NCI-H2029 treated with DMSO at 0.1 percent for 48 hours (cell line): ENCODE results near the gene ARHGAP44.
"Not testable (repeated sequence)": the region's sequence is repeated elsewhere in the genome, so short reads cannot be mapped to it uniquely, and the experiment has no call there.

Experiments
- DNase-seq: peaks from one replicate; lab custom pipeline; 2025; lab: John Stamatoyannopoulos, UW

The ARHGAP44 gene

GRCh38 chr17:12821376-12821940 is 32.2 kb downstream of the ARHGAP44 start:
- DNase-seq = no peak

GRCh38 chr17:12826431-12826830 is 37.1 kb downstream of the ARHGAP44 start:
- DNase-seq = no peak

GRCh38 chr17:12830777-12831247 is 41.5 kb downstream of the ARHGAP44 start:
- no peak for DNase-seq

GRCh38 chr17:12831839-12832238 is 42.5 kb downstream of the ARHGAP44 start:
- no peak for DNase-seq

- no peak for DNase-seq
Observed at GRCh38 chr17:12839042-12839441, 49.7 kb downstream of the ARHGAP44 start.

- DNase-seq = no peak
Observed at GRCh38 chr17:12842936-12843335, 53.6 kb downstream of the ARHGAP44 start.

GRCh38 chr17:12850996-12851395 is 61.7 kb downstream of the ARHGAP44 start:
- DNase-seq = no peak

- no peak for DNase-seq
Observed at GRCh38 chr17:12851901-12852435, 62.7 kb downstream of the ARHGAP44 start.

GRCh38 chr17:12853921-12854320 is 64.6 kb downstream of the ARHGAP44 start:
- no peak for DNase-seq

GRCh38 chr17:12856416-12856815 is 67.1 kb downstream of the ARHGAP44 start:
- DNase-seq = no peak

GRCh38 chr17:12857592-12857991 is 68.3 kb downstream of the ARHGAP44 start:
- DNase-seq = no peak

- no peak for DNase-seq
Observed at GRCh38 chr17:12859520-12859919, 70.2 kb downstream of the ARHGAP44 start.

- DNase-seq = no peak
Observed at GRCh38 chr17:12865769-12866168, 76.5 kb downstream of the ARHGAP44 start.

- no peak for DNase-seq
Observed at GRCh38 chr17:12866244-12866643, 76.9 kb downstream of the ARHGAP44 start.

GRCh38 chr17:12867726-12868125 is 78.4 kb downstream of the ARHGAP44 start:
- DNase-seq = no peak

GRCh38 chr17:12873415-12874125 is 84.3 kb downstream of the ARHGAP44 start:
- DNase-seq = not testable (repeated sequence)

GRCh38 chr17:12877953-12878669 is 88.8 kb downstream of the ARHGAP44 start:
- DNase-seq = no peak

GRCh38 chr17:12879096-12879495 is 89.8 kb downstream of the ARHGAP44 start:
- DNase-seq = not testable (repeated sequence)

GRCh38 chr17:12883472-12883871 is 94.2 kb downstream of the ARHGAP44 start:
- DNase-seq = no peak

- no peak for DNase-seq
Observed at GRCh38 chr17:12887088-12887487, 97.8 kb downstream of the ARHGAP44 start.

GRCh38 chr17:12896180-12896785 is 107.0 kb downstream of the ARHGAP44 start:
- no peak for DNase-seq

GRCh38 chr17:12898110-12898509 is 108.8 kb downstream of the ARHGAP44 start:
- no peak for DNase-seq
